HepG2 (cell line): ENCODE measurements around the gene OR5V1. TPM values are rescaled to one million over a fixed set of nuclear protein-coding genes. Genes with fewer than 3 reads are reported as not detected.

ENCODE experiments used
- ATAC-seq: fragments of 200-7000 bp; cut with Tn5 transposase; 3 replicates; pipeline ENCODE4 v1.9.1; 2020; ENCODE audit warnings: mild to moderate bottlenecking, moderate library complexity
- BruUV-seq: library from RNA; stranded (reverse); fragments of 400-500 nt; replicated peaks from 2 replicates; lab custom pipeline; 2021; lab: Mats Ljungman, UMichigan
- CTCF ChIA-PET: fragments of 300-600 bp; formaldehyde crosslinking; extraction: SDS; loops from one replicate; lab custom pipeline; 2021; ENCODE audit warnings: low total read pairs, inconsistent platforms, low intra/inter-chr PET ratio; lab: Yijun Ruan, JAX
- POLR2A ChIA-PET: fragments of 350-600 bp; sonication (Branson Sonifier 250); formaldehyde crosslinking; loops from one replicate; lab custom pipeline; 2020; ENCODE audit warnings: antibody characterized with exemption, inconsistent platforms; lab: Yijun Ruan, JAX
- DNase-seq: peaks from one replicate; pipeline ENCODE4 v3.0.0-alpha.2; 2015; ENCODE audit warnings: low spot score
- FAIRE-seq: peaks from 3 replicates; lab custom pipeline; 2011; peaks lifted over from hg19 to GRCh38; lab: Jason Lieb, UNC
- H2AFZ ChIP-seq: one replicate; pipeline ENCODE4 v1.6.1; 2011; ENCODE audit warnings: low read length, inconsistent platforms
- H3K27ac ChIP-seq: fragments of 300-600 bp; 3 replicates; pipeline ENCODE4 v1.8.0; 2011; ENCODE audit warnings: mixed run types, mild to moderate bottlenecking, mixed read lengths, low read length, inconsistent platforms; ENCODE audit not compliant: insufficient read depth; ENCODE audit errors: extremely low read length
- H3K27me3 ChIP-seq, 2 experiments: fragments of 200-600 bp in 1 of 2; 2 replicates in 1 of 2; 3 replicates in 1 of 2; pipeline versions ENCODE4 v1.6.0 to v1.8.0; 2011; ENCODE audit warnings: low read length in 2 of 2, mild to moderate bottlenecking in 2 of 2, moderate library complexity in 2 of 2, inconsistent platforms in 1 of 2; ENCODE audit not compliant: insufficient read depth in 2 of 2, control insufficient read depth in 1 of 2
- H3K36me3 ChIP-seq, 2 experiments: fragments of 200-600 bp in 1 of 2; replicated peaks in 1 of 2; 2 replicates in 1 of 2; 3 replicates in 1 of 2; pipeline versions ENCODE4 v1.5.1 to v1.8.0; 2011; ENCODE audit warnings: low read length in 2 of 2, inconsistent platforms in 1 of 2; ENCODE audit not compliant: insufficient read depth in 2 of 2, control insufficient read depth in 1 of 2
- H3K4me1 ChIP-seq: 2 replicates; pipeline ENCODE4 v1.5.1; 2012; ENCODE audit warnings: low read length, inconsistent platforms; ENCODE audit not compliant: insufficient read depth
- H3K4me2 ChIP-seq: 2 replicates; pipeline ENCODE4 v1.6.0; 2011; ENCODE audit warnings: low read depth, low read length, inconsistent platforms
- H3K4me3 ChIP-seq, 3 experiments: fragments of 200-600 bp in 1 of 3; sonication (generic), shearing (Covaris generic) in 1 of 3; replicated peaks in 1 of 3; 2 replicates each; pipeline ENCODE4 v1.5.1; 2011 to 2016; ENCODE audit warnings: low read length in 3 of 3, inconsistent platforms in 2 of 3, low read depth in 2 of 3, mild to moderate bottlenecking in 2 of 3, control low read depth in 1 of 3, mixed read lengths in 1 of 3; ENCODE audit not compliant: insufficient read depth in 1 of 3
- H3K79me2 ChIP-seq: one replicate; pipeline ENCODE4 v1.6.1; 2011; ENCODE audit warnings: low read length, inconsistent platforms; ENCODE audit not compliant: insufficient read depth
- H3K9ac ChIP-seq: 2 replicates; pipeline ENCODE4 v1.6.0; 2011; ENCODE audit warnings: mild to moderate bottlenecking, low read depth, low read length, inconsistent platforms; ENCODE audit not compliant: insufficient read depth
- H3K9me3 ChIP-seq: 2 replicates; pipeline ENCODE4 v1.5.1; 2012; ENCODE audit warnings: mild to moderate bottlenecking, low read length
- H4K20me1 ChIP-seq: 2 replicates; pipeline ENCODE4 v1.6.0; 2011; ENCODE audit warnings: inconsistent platforms, mild to moderate bottlenecking, low read length, moderate library complexity; ENCODE audit not compliant: insufficient read depth
- EZH2 ChIP-seq: conservative IDR thresholded peaks from 2 replicates; pipeline ENCODE4 v1.6.1; 2012; ENCODE audit warnings: mild to moderate bottlenecking, low read depth, low read length, moderate library complexity
- MAF1 ChIP-seq: sonication (generic); formaldehyde crosslinking; IDR thresholded peaks from 2 replicates; pipeline ENCODE4 v1.5.0; 2020; ENCODE audit warnings: missing genetic modification reagents, borderline replicate concordance
- MAFF ChIP-seq: IDR thresholded peaks from 2 replicates; pipeline ENCODE4 v1.6.1; 2011; ENCODE audit warnings: low read depth, low read length, improper control_type of control experiment
- MAFK ChIP-seq, 2 experiments: IDR thresholded peaks in 1 of 2; conservative IDR thresholded peaks in 1 of 2; 2 replicates each; pipeline ENCODE4 v1.6.1; 2011; ENCODE audit warnings: improper control_type of control experiment in 2 of 2, low read length in 2 of 2
- RARA ChIP-seq: IDR thresholded peaks from 2 replicates; pipeline ENCODE4 v1.6.1; 2016; ENCODE audit warnings: missing genetic modification reagents, missing compliant biosample characterization
- TEAD3 ChIP-seq: optimal IDR thresholded peaks from 2 replicates; pipeline ENCODE3; 2016; ENCODE audit warnings: borderline replicate concordance
- TEF ChIP-seq: sonication (generic); formaldehyde crosslinking; IDR thresholded peaks from 2 replicates; pipeline ENCODE4 v1.5.0; 2020; ENCODE audit warnings: missing genetic modification reagents
- ZBTB37 ChIP-seq: sonication (generic); formaldehyde crosslinking; IDR thresholded peaks from 2 replicates; pipeline ENCODE4 v1.4.0; 2020; ENCODE audit warnings: mild to moderate bottlenecking, missing genetic modification reagents
- ZNF136 ChIP-seq: sonication (generic); formaldehyde crosslinking; IDR thresholded peaks from 2 replicates; pipeline ENCODE4 v1.8.1; 2022; ENCODE audit warnings: low read depth, mild to moderate bottlenecking, moderate library complexity, missing genetic modification reagents
- ZNF589 ChIP-seq: sonication (generic); formaldehyde crosslinking; conservative IDR thresholded peaks from 2 replicates; pipeline ENCODE4 v1.8.0; 2022; ENCODE audit warnings: mild to moderate bottlenecking, moderate library complexity, missing genetic modification reagents
- ZSCAN30 ChIP-seq: sonication (generic); formaldehyde crosslinking; IDR thresholded peaks from 2 replicates; pipeline ENCODE4 v1.5.0; 2020; ENCODE audit warnings: mild to moderate bottlenecking, missing genetic modification reagents
- WGBS: methylation state at CpG from one replicate; pipeline ENCODE4 v1.1.6; 2017; ENCODE audit warnings: low lambda C conversion rate; 5-methylcytosine and 5-hydroxymethylcytosine counted together
- in situ Hi-C: cut with HindIII; loops from 2 replicates; pipeline ENCODE4 v1.10.0; 2017; ENCODE audit warnings: low pct_unique_long_range_greater_than_20kb; ENCODE audit not compliant: extremely low pct_ligation_motif_present
- intact Hi-C: fragments of 100-400 bp; cut with micrococcal nuclease; formaldehyde crosslinking; loops from one replicate; pipeline ENCODE4 v1.10.0; 2022; ENCODE audit not compliant: unreplicated experiment
- polyA plus RNA-seq, 8 experiments: library from polyadenylated mRNA; depleted of rRNA in 3 of 8; stranded (reverse) in 7 of 8; unstranded in 1 of 8; fragments of >200 nt; fragmentation: Illumina TruSeq in 4 of 8; extraction: Trizol in 4 of 8; gene quantifications; 2 replicates each; pipeline versions ENCODE4 v1.2.1 to v1.2.3, GENCODE V29; 2011 to 2016; ENCODE audit warnings: low read depth in 4 of 8, missing spikeins in 1 of 8, mixed read lengths in 1 of 8; ENCODE audit not compliant: insufficient read depth in 1 of 8
- total RNA-seq, 5 experiments: library from RNA; depleted of rRNA; stranded (reverse); fragments of >200 nt; fragmentation: Illumina TruSeq; extraction: Trizol; gene quantifications; 2 replicates each; pipeline ENCODE4 v1.2.3, GENCODE V29; 2016; ENCODE audit warnings: low read depth in 1 of 5
- TF ChIP-seq, protein P1 (sequence below): sonication (generic); formaldehyde crosslinking; IDR thresholded peaks from 2 replicates; pipeline ENCODE4 v1.5.0; 2020; ENCODE audit warnings: mild to moderate bottlenecking, missing genetic modification reagents, moderate library complexity
- TF ChIP-seq, protein P2 (sequence below): sonication (generic); formaldehyde crosslinking; IDR thresholded peaks from 2 replicates; pipeline ENCODE4 v1.8.1; 2022; ENCODE audit warnings: low read depth, mild to moderate bottlenecking, missing genetic modification reagents

Gene OR5V1
- total and polyA plus RNA-seq, 2 of the 13 experiments (the other 11 are each of a cell fraction or from before 2014, with no cell fraction given), result not detected

GRCh38 chr6:29414588-29414987 lies 45.9 kb upstream of the OR5V1 start, which contains the start of gene OR12D1 (continued):
- TF ChIP-seq, protein P1, sequence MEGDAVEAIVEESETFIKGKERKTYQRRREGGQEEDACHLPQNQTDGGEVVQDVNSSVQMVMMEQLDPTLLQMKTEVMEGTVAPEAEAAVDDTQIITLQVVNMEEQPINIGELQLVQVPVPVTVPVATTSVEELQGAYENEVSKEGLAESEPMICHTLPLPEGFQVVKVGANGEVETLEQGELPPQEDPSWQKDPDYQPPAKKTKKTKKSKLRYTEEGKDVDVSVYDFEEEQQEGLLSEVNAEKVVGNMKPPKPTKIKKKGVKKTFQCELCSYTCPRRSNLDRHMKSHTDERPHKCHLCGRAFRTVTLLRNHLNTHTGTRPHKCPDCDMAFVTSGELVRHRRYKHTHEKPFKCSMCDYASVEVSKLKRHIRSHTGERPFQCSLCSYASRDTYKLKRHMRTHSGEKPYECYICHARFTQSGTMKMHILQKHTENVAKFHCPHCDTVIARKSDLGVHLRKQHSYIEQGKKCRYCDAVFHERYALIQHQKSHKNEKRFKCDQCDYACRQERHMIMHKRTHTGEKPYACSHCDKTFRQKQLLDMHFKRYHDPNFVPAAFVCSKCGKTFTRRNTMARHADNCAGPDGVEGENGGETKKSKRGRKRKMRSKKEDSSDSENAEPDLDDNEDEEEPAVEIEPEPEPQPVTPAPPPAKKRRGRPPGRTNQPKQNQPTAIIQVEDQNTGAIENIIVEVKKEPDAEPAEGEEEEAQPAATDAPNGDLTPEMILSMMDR, result peak; percentile 24; the same call in 1 of the 2 replicates

DNA sequence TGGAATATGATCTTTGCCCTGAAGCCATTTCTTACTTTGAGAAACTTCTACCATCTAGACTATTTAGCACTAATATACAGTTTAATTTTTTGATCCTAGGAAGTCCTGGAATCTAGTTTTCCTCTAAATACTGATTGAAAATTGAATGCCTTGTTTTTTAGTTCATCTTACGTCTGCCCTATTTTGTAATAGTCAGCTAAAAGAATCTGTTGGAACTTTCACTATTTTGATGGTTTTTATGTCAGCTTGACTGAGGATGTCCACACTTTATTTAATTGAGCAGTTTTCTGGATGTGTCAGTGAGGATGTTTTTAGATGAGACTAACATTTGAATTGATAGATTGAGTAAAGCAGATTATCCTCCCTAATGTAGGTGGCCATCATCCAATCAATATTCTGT lies 35.1 kb upstream of the OR5V1 start:
- POLR2A ChIA-PET, result no interaction called here

More for the DNA sequence above, 35.1 kb upstream of the OR5V1 start:
- H3K27me3 ChIP-seq, result no peaks in the 10 kb centered on the region
- CTCF ChIA-PET, result no interaction called here
- H3K4me1 ChIP-seq, result no peaks in the 10 kb centered on the region
- H4K20me1 ChIP-seq, result no peaks in the 10 kb centered on the region
- H3K36me3 ChIP-seq, result no peaks in the 10 kb centered on the region
- H2AFZ ChIP-seq, result no peak overlapping the region
- intact Hi-C loops (no loop called here), in situ Hi-C loops (no loop called here)
- WGBS, result 4% methylated on average over 1 of the region's 1 CpG
- TF ChIP-seq ZNF136 (CRISPR knock-in tag) (no peak), ZNF589 (CRISPR knock-in tag) (no peak), MAF1 (CRISPR knock-in tag) (no peak), ZBTB37 (CRISPR knock-in tag) (no peak), RARA (CRISPR knock-in tag) (no peak), MAFK (conservative IDR thresholded peaks at IDR 0.05 in 1 of 2, IDR thresholded peaks at IDR 0.05 in 1 of 2; ENCODE audit: low read length in 2 of 2) (peak; percentile 61 to 83), ZSCAN30 (CRISPR knock-in tag) (no peak), TEF (CRISPR knock-in tag) (no peak), TEAD3 (no peak), MAFF (peak; percentile 62), EZH2 (no peak)
- TF ChIP-seq, protein P2, sequence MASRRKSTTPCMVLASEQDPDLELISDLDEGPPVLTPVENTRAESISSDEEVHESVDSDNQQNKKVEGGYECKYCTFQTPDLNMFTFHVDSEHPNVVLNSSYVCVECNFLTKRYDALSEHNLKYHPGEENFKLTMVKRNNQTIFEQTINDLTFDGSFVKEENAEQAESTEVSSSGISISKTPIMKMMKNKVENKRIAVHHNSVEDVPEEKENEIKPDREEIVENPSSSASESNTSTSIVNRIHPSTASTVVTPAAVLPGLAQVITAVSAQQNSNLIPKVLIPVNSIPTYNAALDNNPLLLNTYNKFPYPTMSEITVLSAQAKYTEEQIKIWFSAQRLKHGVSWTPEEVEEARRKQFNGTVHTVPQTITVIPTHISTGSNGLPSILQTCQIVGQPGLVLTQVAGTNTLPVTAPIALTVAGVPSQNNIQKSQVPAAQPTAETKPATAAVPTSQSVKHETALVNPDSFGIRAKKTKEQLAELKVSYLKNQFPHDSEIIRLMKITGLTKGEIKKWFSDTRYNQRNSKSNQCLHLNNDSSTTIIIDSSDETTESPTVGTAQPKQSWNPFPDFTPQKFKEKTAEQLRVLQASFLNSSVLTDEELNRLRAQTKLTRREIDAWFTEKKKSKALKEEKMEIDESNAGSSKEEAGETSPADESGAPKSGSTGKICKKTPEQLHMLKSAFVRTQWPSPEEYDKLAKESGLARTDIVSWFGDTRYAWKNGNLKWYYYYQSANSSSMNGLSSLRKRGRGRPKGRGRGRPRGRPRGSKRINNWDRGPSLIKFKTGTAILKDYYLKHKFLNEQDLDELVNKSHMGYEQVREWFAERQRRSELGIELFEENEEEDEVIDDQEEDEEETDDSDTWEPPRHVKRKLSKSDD (CRISPR knock-in tag), result no peak
- no TSS peak for BruUV-seq
- ATAC-seq (no peak), FAIRE-seq (no peak), DNase-seq (no peak)
- no peaks in the 10 kb centered on the region for H3K9me3 ChIP-seq
- H3K27ac ChIP-seq, result no peak overlapping the region
- no peaks in the 10 kb centered on the region for H3K79me2 ChIP-seq
- H3K9ac ChIP-seq, result no peak overlapping the region
- no peak overlapping the region for H3K4me2 ChIP-seq
- H3K4me3 ChIP-seq, result no peak overlapping the region
